Glomerular visceral epithelial cell (primary cell): Measurements from ENCODE around the gene DMAC1.

ENCODE experiments used
- DNase-seq: peaks from one replicate; pipeline ENCODE4 v3.0.0-alpha.2; 2016; ENCODE audit errors: extremely low spot score

DMAC1 gene

GRCh38 chr9:7799234-7799943 lies at the start of gene DMAC1:
DMAC1 (minus strand) TSS chr9:7799778; CDS start chr9:7799734, 44 bp downstream.
- DNase-seq, result peak; percentile 78

GRCh38 chr9:7849362-7849761 lies 49.8 kb upstream of the DMAC1 start:
- no peak for DNase-seq

GRCh38 chr9:7848498-7848897 lies 48.9 kb upstream of the DMAC1 start:
- no peak for DNase-seq

- peak; percentile 3 for DNase-seq
These were observed 44.7 kb upstream of the DMAC1 start for GRCh38 chr9:7844242-7844641.

- DNase-seq, result no peak
These were observed 42.3 kb upstream of the DMAC1 start for GRCh38 chr9:7841831-7842230.

GRCh38 chr9:7834531-7834930 lies 35.0 kb upstream of the DMAC1 start:
- DNase-seq, result no peak

- DNase-seq, result no peak
These were observed 28.8 kb upstream of the DMAC1 start for GRCh38 chr9:7828334-7828733.

GRCh38 chr9:7827792-7828191 lies 28.2 kb upstream of the DMAC1 start:
- DNase-seq, result no peak

- DNase-seq, result no peak
These were observed 27.5 kb upstream of the DMAC1 start for GRCh38 chr9:7827056-7827455.

- DNase-seq, result no peak
These were observed 24.1 kb upstream of the DMAC1 start for GRCh38 chr9:7823651-7824050.

GRCh38 chr9:7819984-7820383 lies 20.4 kb upstream of the DMAC1 start:
- no peak for DNase-seq

GRCh38 chr9:7816021-7816420 lies 16.4 kb upstream of the DMAC1 start:
- DNase-seq, result no peak

GRCh38 chr9:7813030-7813429 lies 13.5 kb upstream of the DMAC1 start:
- no peak for DNase-seq

GRCh38 chr9:7811677-7812076 lies 12.1 kb upstream of the DMAC1 start:
- no peak for DNase-seq

- peak; percentile 17 for DNase-seq
These were observed 3.1 kb upstream of the DMAC1 start for GRCh38 chr9:7802666-7803065.

- no peak for DNase-seq
These were observed 337 bp upstream of the DMAC1 start for GRCh38 chr9:7799944-7800285.

GRCh38 chr9:7794196-7794595 lies 5.4 kb downstream of the DMAC1 start:
- no peak for DNase-seq

- no peak for DNase-seq
These were observed 8.2 kb downstream of the DMAC1 start for GRCh38 chr9:7791394-7791793.

GRCh38 chr9:7790819-7791182 lies 8.8 kb downstream of the DMAC1 start:
- no peak for DNase-seq

- no peak for DNase-seq
These were observed 9.4 kb downstream of the DMAC1 start for GRCh38 chr9:7790022-7790818.

GRCh38 chr9:7788772-7789171 lies 10.8 kb downstream of the DMAC1 start:
- no peak for DNase-seq

- DNase-seq, result no peak
These were observed 13.8 kb downstream of the DMAC1 start for GRCh38 chr9:7785813-7786212.

GRCh38 chr9:7784472-7784871 lies 15.1 kb downstream of the DMAC1 start:
- no peak for DNase-seq
